CD14-positive monocyte (primary cell): Measurements from ENCODE around the gene RRP12. TPM values are rescaled to one million over a fixed set of nuclear protein-coding genes. Genes with fewer than 3 reads are reported as not detected.

Experiments
- DNase-seq, 3 donors: peaks; one replicate each; pipeline ENCODE4 v3.0.0-alpha.2; 2011 to 2022
- H2AFZ ChIP-seq: 2 replicates; pipeline ENCODE4 v1.6.0; 2012; ENCODE audit warnings: mild to moderate bottlenecking, low read depth, low read length, inconsistent platforms; ENCODE audit not compliant: insufficient read depth, poor library complexity, severe bottlenecking
- H3K27ac ChIP-seq, 2 donors: 1 replicate in 1 of 2; 2 replicates in 1 of 2; pipeline ENCODE4 v1.5.1; 2012 to 2013; ENCODE audit warnings: low read length in 2 of 2, control low read depth in 1 of 2, inconsistent platforms in 1 of 2, low read depth in 1 of 2, mild to moderate bottlenecking in 1 of 2
- H3K27me3 ChIP-seq, 2 donors: one replicate each; pipeline versions ENCODE4 v1.6.0 to v1.6.1; 2011 to 2013; ENCODE audit warnings: low read length in 2 of 2; ENCODE audit not compliant: control insufficient read depth in 2 of 2, insufficient read depth in 2 of 2
- H3K36me3 ChIP-seq, 2 donors: replicated peaks in 1 of 2; 1 replicate in 1 of 2; 2 replicates in 1 of 2; pipeline versions ENCODE4 v1.5.1 to v1.6.1; 2012 to 2013; ENCODE audit warnings: low read length in 2 of 2, control low read depth in 1 of 2, inconsistent platforms in 1 of 2, mild to moderate bottlenecking in 1 of 2; ENCODE audit not compliant: insufficient read depth in 2 of 2, control insufficient read depth in 1 of 2
- H3K4me1 ChIP-seq, 2 donors: 1 replicate in 1 of 2; 2 replicates in 1 of 2; pipeline versions ENCODE4 v1.5.1 to v1.6.1; 2012 to 2013; ENCODE audit warnings: low read length in 2 of 2, control low read depth in 1 of 2, inconsistent platforms in 1 of 2, mild to moderate bottlenecking in 1 of 2, moderate library complexity in 1 of 2; ENCODE audit not compliant: insufficient read depth in 2 of 2, control insufficient read depth in 1 of 2
- H3K4me2 ChIP-seq: replicated peaks from 2 replicates; pipeline ENCODE3; 2012; ENCODE audit warnings: low read length, moderate library complexity, mild to moderate bottlenecking; ENCODE audit not compliant: poor library complexity, severe bottlenecking; ENCODE audit errors: extremely low read depth
- H3K4me3 ChIP-seq, 3 experiments: fragments of 200-600 bp in 1 of 3; sonication (generic) in 1 of 3; replicated peaks in 1 of 3; 1 replicate in 2 of 3; 2 replicates in 1 of 3; pipeline ENCODE4 v1.5.1; 2011 to 2013; ENCODE audit warnings: low read length in 3 of 3, mild to moderate bottlenecking in 3 of 3, control low read depth in 2 of 3, low read depth in 2 of 3, inconsistent platforms in 1 of 3, moderate library complexity in 1 of 3
- H3K79me2 ChIP-seq: 2 replicates; pipeline ENCODE4 v1.6.0; 2012; ENCODE audit warnings: mild to moderate bottlenecking, control low read depth, inconsistent platforms, low read length, moderate library complexity; ENCODE audit not compliant: insufficient read depth
- H3K9ac ChIP-seq: 2 replicates; pipeline ENCODE4 v1.6.0; 2017; ENCODE audit warnings: low read length, mild to moderate bottlenecking; ENCODE audit not compliant: insufficient read depth, poor library complexity, severe bottlenecking
- H3K9me3 ChIP-seq, 2 donors: replicated peaks in 1 of 2; 1 replicate in 1 of 2; 2 replicates in 1 of 2; pipeline versions ENCODE4 v1.5.1 to v1.6.1; 2012 to 2013; ENCODE audit warnings: low read length in 2 of 2, control low read depth in 1 of 2; ENCODE audit not compliant: control insufficient read depth in 1 of 2, insufficient read depth in 1 of 2
- H4K20me1 ChIP-seq: 2 replicates; pipeline ENCODE4 v1.6.0; 2012; ENCODE audit warnings: mild to moderate bottlenecking, low read length, control low read depth, moderate library complexity; ENCODE audit not compliant: insufficient read depth
- H3K27ac Mint-ChIP-seq, 7 donors: one replicate each; pipeline ENCODE4 v1.8.0; 2020; ENCODE audit warnings: mild to moderate bottlenecking in 7 of 7, mixed read lengths in 7 of 7, moderate library complexity in 6 of 7, inconsistent platforms in 2 of 7
- H3K27me3 Mint-ChIP-seq, 3 donors: one replicate each; pipeline ENCODE4 v1.8.0; 2021 to 2022; ENCODE audit warnings: low read depth in 3 of 3, mild to moderate bottlenecking in 3 of 3, mixed read lengths in 3 of 3, moderate library complexity in 3 of 3, inconsistent platforms in 1 of 3
- H3K36me3 Mint-ChIP-seq, 2 donors: one replicate each; pipeline ENCODE4 v1.8.0; 2020; ENCODE audit warnings: mixed read lengths in 2 of 2, inconsistent platforms in 1 of 2, mild to moderate bottlenecking in 1 of 2
- H3K4me1 Mint-ChIP-seq: one replicate; pipeline ENCODE4 v1.8.0; 2020; ENCODE audit warnings: mild to moderate bottlenecking, mixed read lengths
- H3K4me3 Mint-ChIP-seq, 2 donors: one replicate each; pipeline ENCODE4 v1.8.0; 2020; ENCODE audit warnings: mild to moderate bottlenecking in 2 of 2, mixed read lengths in 2 of 2, moderate library complexity in 1 of 2
- H3K9me3 Mint-ChIP-seq, 7 donors: one replicate each; pipeline ENCODE4 v1.8.0; 2020 to 2022; ENCODE audit warnings: mixed read lengths in 7 of 7, mild to moderate bottlenecking in 6 of 7, moderate library complexity in 6 of 7, inconsistent platforms in 2 of 7
- CTCF ChIP-seq: fragments of 200-600 bp; IDR thresholded peaks from one replicate; pipeline ENCODE4 v1.8.0; 2022; ENCODE audit warnings: antibody characterized with exemption, mild to moderate bottlenecking
- WGBS: methylation state at CpG from one replicate; pipeline ENCODE4 v1.1.5; 2013; ENCODE audit warnings: missing lambda C conversion rate; ENCODE audit not compliant: insufficient coverage; 5-methylcytosine and 5-hydroxymethylcytosine counted together
- intact Hi-C, 2 donors: fragments of 100-400 bp; cut with micrococcal nuclease; formaldehyde crosslinking; loops; one replicate each; pipeline versions ENCODE4 v1.15.0 to v1.15.1; 2023
- polyA minus RNA-seq: library from RNA; depleted of rRNA, polyadenylated mRNA; stranded (reverse); fragments of >200 nt; gene quantifications from 2 replicates; pipeline ENCODE4 v1.2.3, GENCODE V29; 2012
- polyA plus RNA-seq, 3 donors: library from polyadenylated mRNA; depleted of rRNA in 1 of 3; unstranded in 2 of 3; stranded (reverse) in 1 of 3; fragments of 300-500 nt in 2 of 3; fragments of >200 nt in 1 of 3; fragmentation: Illumina TruSeq in 2 of 3; gene quantifications; 1 replicate in 2 of 3; 2 replicates in 1 of 3; pipeline ENCODE4 v1.2.3, GENCODE V29; 2012 to 2021
- total RNA-seq, 12 experiments: library from RNA in 1 of 12; stranded (reverse) in 1 of 12; fragments of 120-200 nt in 1 of 12; gene quantifications; one replicate each; pipeline ENCODE4 v1.2.4 and lab custom pipeline; 2013 to 2026; ENCODE audit warnings: mixed read lengths in 6 of 12, inconsistent platforms in 1 of 12

RRP12 gene
- 62.9 TPM for total RNA-seq (2013)
- 10 to 100 TPM; 31.0 to 98.7 (median 44.3) TPM for polyA plus RNA-seq
- polyA minus RNA-seq = 158 and 169 TPM in 2 replicates
- 30.8 to 384 (median 200) reads per million in 11 experiments for total RNA-seq (lab: John Stamatoyannopoulos, UW)

DNA sequence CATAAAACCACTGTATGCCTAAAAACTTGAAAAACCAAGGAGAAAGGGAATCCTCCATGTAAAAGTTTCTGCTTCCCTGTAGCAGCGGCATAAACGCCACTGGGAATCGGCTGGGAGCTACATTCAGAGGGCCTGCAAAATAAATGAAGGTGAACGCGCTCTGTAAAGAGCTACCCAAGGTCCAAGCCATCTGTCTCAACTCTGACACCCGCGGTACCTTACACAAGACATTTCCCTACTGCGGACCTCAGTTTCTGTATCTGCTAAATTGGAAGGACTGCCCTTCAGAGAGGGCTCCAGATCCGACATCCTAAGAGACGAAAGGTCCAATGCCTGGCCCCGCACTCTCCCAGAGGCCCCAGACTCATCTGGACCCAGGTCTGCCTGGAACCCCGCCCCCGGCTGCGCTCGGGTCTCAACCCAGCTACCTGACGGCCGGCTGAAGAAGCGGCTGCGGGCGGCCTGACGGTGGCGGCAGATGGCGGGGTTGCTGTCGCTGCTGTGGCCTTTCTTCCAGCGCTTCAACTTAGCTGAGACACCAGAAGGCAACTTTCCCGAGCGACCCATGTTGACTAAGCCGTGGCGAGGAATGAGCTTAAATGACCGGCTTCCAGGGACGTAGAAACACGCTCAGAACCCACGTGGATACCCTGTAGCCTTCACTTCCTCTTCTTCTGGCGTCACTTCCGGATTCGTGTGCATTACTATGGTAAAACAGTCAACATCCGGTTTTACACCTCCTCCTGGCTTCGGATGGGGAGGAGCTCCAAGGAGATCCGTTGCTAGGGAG is at the start of gene RRP12:
RRP12 (minus strand) TSS at position 676 of the 790 bp plus-strand sequence; CDS start at position 567, 109 bp downstream.
- Mint-ChIP-seq H3K27me3 (peaks cover 0 to 2% (median 0%) of the 10 kb centered on the region in 3 donors), H3K4me1 (peaks cover 36% of the 10 kb centered on the region), H3K27ac (peak within 1 kb of the TSS; percentile 97 to 100 (median 98)), H3K4me3 (peak within 1 kb of the TSS; percentile 91 to 94), H3K9me3 (no peaks in the 10 kb centered on the region), H3K36me3 (peaks cover 14 to 28% of the 10 kb centered on the region in 2 donors)
- peaks cover 10 to 23% of the 10 kb centered on the region in 2 donors for H3K36me3 ChIP-seq
- TF ChIP-seq CTCF = no peak
- H3K27ac ChIP-seq = peak within 1 kb of the TSS; percentile 87 to 98
- H3K79me2 ChIP-seq = peaks cover 31% of the 10 kb centered on the region
- intact Hi-C loops = loop anchor here (2.0 to 5.0 kb wide), 3 partner anchors 34 to 96 kb away; partner anchors contain the start of genes MMS19 (in 1 of the 2) and UBTD1 (in 1 of the 2)
- peak within 1 kb of the TSS; percentile 57 for H2AFZ ChIP-seq
- H3K4me2 ChIP-seq = peak within 1 kb of the TSS; percentile 81
- peak; percentile 98 to 100 (median 99) for DNase-seq
- WGBS = under 1% methylated on average over 33 of the region's 39 CpGs
- peak within 1 kb of the TSS; percentile 73 to 97 (median 85) for H3K4me3 ChIP-seq
- H3K27me3 ChIP-seq = no peaks in the 10 kb centered on the region
- H3K4me1 ChIP-seq = peaks cover 49 to 59% of the 10 kb centered on the region in 2 donors
- H3K9me3 ChIP-seq = no peaks in the 10 kb centered on the region
- peaks cover 6% of the 10 kb centered on the region for H4K20me1 ChIP-seq
- peak within 1 kb of the TSS; percentile 96 for H3K9ac ChIP-seq

DNA sequence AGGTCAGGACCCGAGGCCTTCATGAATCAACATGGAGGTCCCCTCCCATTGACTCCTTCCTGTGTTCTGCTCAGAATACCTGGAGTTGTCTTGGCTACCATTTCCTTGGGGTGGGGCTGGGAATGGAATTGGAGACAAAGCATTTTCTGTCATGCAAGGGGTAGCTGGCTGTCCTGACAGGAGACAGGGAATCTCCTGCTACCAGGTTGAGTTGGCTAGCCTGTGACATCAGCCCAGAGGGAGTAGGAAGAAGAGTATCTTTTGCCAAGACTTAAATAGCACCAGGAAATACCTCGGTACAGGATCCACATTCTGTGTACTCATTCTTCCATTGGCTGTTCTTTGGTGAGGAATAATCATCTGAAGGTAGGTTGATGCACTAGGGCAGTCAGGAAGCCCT is 49.7 kb upstream of the RRP12 start:
- Histone ChIP-seq H3K9me3 (no peaks in the 10 kb centered on the region), H3K36me3 (peaks cover 32 to 56% of the 10 kb centered on the region in 2 donors), H4K20me1 (peaks cover 32% of the 10 kb centered on the region), H3K27me3 (no peaks in the 10 kb centered on the region), H2AFZ (no peak overlapping the region), H3K4me2 (no peak overlapping the region), H3K4me3 (no peak overlapping the region), H3K79me2 (peaks cover 48% of the 10 kb centered on the region), H3K9ac (no peak overlapping the region), H3K27ac (no peak overlapping the region), H3K4me1 (peaks cover 10 to 14% of the 10 kb centered on the region in 2 donors)
- 90% methylated on average over 2 of the region's 2 CpGs for WGBS
- H3K9me3 Mint-ChIP-seq = no peaks in the 10 kb centered on the region
- no peak for DNase-seq
- intact Hi-C loops = no loop called here
- H3K27me3 Mint-ChIP-seq = peaks cover 0 to 2% (median 0%) of the 10 kb centered on the region in 3 donors
- peaks cover 41 to 53% of the 10 kb centered on the region in 2 donors for H3K36me3 Mint-ChIP-seq
- no peak for TF ChIP-seq CTCF
- peak overlapping the region in 2 of 7 donors; percentile 20 to 49 for H3K27ac Mint-ChIP-seq
- no peak overlapping the region for H3K4me3 Mint-ChIP-seq
- peaks cover 24% of the 10 kb centered on the region for H3K4me1 Mint-ChIP-seq
